H1 (cell line): ENCODE measurements around the gene ARID1B. TPM values are rescaled to one million over a fixed set of nuclear protein-coding genes. Genes with fewer than 3 reads are reported as not detected.

Source experiments
- CTCF ChIA-PET: fragments of 300-600 bp; sonication (Branson Sonifier 250); formaldehyde crosslinking; loops from one replicate; lab custom pipeline; 2021; ENCODE audit not compliant: partially characterized antibody; lab: Charles Lee
- POLR2A ChIA-PET: fragments of 300-600 bp; sonication (Branson Sonifier 250); formaldehyde crosslinking; loops from one replicate; lab custom pipeline; 2021; ENCODE audit warnings: inconsistent platforms; ENCODE audit not compliant: partially characterized antibody; lab: Charles Lee
- DNase-seq, 2 experiments: peaks; one replicate each; pipeline versions ENCODE4 v3.0.0 to v3.0.0-alpha.2; 2010 to 2022; ENCODE audit warnings: low spot score in 2 of 2, low read depth in 1 of 2, mixed read lengths in 1 of 2
- FAIRE-seq: peaks from 2 replicates; lab custom pipeline; 2011; peaks lifted over from hg19 to GRCh38; lab: Jason Lieb, UNC
- H2AFZ ChIP-seq: 2 replicates; pipeline ENCODE4 v1.8.1; 2012; ENCODE audit warnings: low read length, inconsistent platforms
- H2AK5ac ChIP-seq: 2 replicates; pipeline ENCODE4 v1.6.1; 2013; ENCODE audit warnings: low read depth, low read length
- H2BK120ac ChIP-seq: replicated peaks from 2 replicates; pipeline ENCODE3; 2013; ENCODE audit warnings: low read depth, low read length, inconsistent platforms
- H2BK12ac ChIP-seq: 2 replicates; pipeline ENCODE4 v1.6.1; 2013; ENCODE audit warnings: low read depth, low read length
- H2BK15ac ChIP-seq: 2 replicates; pipeline ENCODE4 v1.6.1; 2013; ENCODE audit warnings: low read length
- H2BK20ac ChIP-seq: 2 replicates; pipeline ENCODE4 v1.6.1; 2013; ENCODE audit warnings: low read length
- H2BK5ac ChIP-seq: 2 replicates; pipeline ENCODE4 v1.6.1; 2013; ENCODE audit warnings: low read depth, low read length
- H3K14ac ChIP-seq: 2 replicates; pipeline ENCODE4 v1.6.1; 2013; ENCODE audit warnings: inconsistent platforms; ENCODE audit not compliant: insufficient read length
- H3K18ac ChIP-seq: 2 replicates; pipeline ENCODE4 v1.6.1; 2013; ENCODE audit warnings: low read length; ENCODE audit errors: extremely low read depth
- H3K23ac ChIP-seq: 2 replicates; pipeline ENCODE4 v1.6.1; 2013; ENCODE audit warnings: inconsistent platforms; ENCODE audit not compliant: insufficient read length
- H3K23me2 ChIP-seq: 2 replicates; pipeline ENCODE4 v1.6.1; 2013; ENCODE audit warnings: low read depth, low read length
- H3K27ac ChIP-seq: 2 replicates; pipeline ENCODE4 v1.6.1; 2011; ENCODE audit warnings: low read depth, low read length, inconsistent platforms
- H3K27me3 ChIP-seq, 4 experiments: replicated peaks in 1 of 4; 1 replicate in 1 of 4; 2 replicates in 3 of 4; pipeline versions ENCODE4 v1.6.1 to v1.8.1; 2011 to 2013; ENCODE audit warnings: low read length in 3 of 4, mild to moderate bottlenecking in 3 of 4, inconsistent platforms in 2 of 4, mixed read lengths in 2 of 4, moderate library complexity in 1 of 4; ENCODE audit not compliant: control insufficient read depth in 3 of 4, insufficient read depth in 3 of 4; ENCODE audit errors: extremely low read depth in 1 of 4
- H3K36me3 ChIP-seq, 4 experiments: 2 replicates each; pipeline versions ENCODE4 v1.6.1 to v1.8.1; 2011 to 2013; ENCODE audit warnings: mild to moderate bottlenecking in 4 of 4, low read length in 3 of 4, moderate library complexity in 2 of 4, control low read depth in 1 of 4, inconsistent platforms in 1 of 4; ENCODE audit not compliant: insufficient read depth in 4 of 4, control insufficient read depth in 2 of 4
- H3K4ac ChIP-seq: replicated peaks from 2 replicates; pipeline ENCODE3; 2013; ENCODE audit warnings: low read length, low read depth, mixed read lengths, inconsistent platforms; ENCODE audit not compliant: insufficient read length
- H3K4me1 ChIP-seq, 4 experiments: replicated peaks in 1 of 4; 1 replicate in 1 of 4; 2 replicates in 3 of 4; pipeline versions ENCODE4 v1.6.1 to v1.8.1; 2011 to 2013; ENCODE audit warnings: low read length in 3 of 4, inconsistent platforms in 2 of 4, mixed read lengths in 1 of 4; ENCODE audit not compliant: insufficient read depth in 4 of 4, control insufficient read depth in 3 of 4
- H3K4me2 ChIP-seq, 2 experiments: 2 replicates each; pipeline versions ENCODE4 v1.6.1 to v1.8.1; 2011 to 2013; ENCODE audit warnings: low read depth in 2 of 2, low read length in 2 of 2, control low read depth in 1 of 2, inconsistent platforms in 1 of 2, mild to moderate bottlenecking in 1 of 2; ENCODE audit not compliant: insufficient read depth in 1 of 2
- H3K4me3 ChIP-seq, 4 experiments: fragments of 200-600, 300-600 bp in 1 of 4; sonication (generic), shearing (Covaris generic), sonication (Bioruptor Twin) in 1 of 4; 2 replicates each; pipeline versions ENCODE4 v1.5.1 to v1.8.1; 2011 to 2016; ENCODE audit warnings: low read length in 4 of 4, low read depth in 3 of 4, control low read depth in 2 of 4, inconsistent platforms in 2 of 4, mild to moderate bottlenecking in 2 of 4, mixed read lengths in 1 of 4, moderate library complexity in 1 of 4; ENCODE audit not compliant: insufficient read depth in 2 of 4; ENCODE audit errors: extremely low read depth in 1 of 4
- H3K56ac ChIP-seq: replicated peaks from 2 replicates; pipeline ENCODE3; 2013; ENCODE audit warnings: low read depth, mild to moderate bottlenecking, mixed read lengths, low read length, inconsistent platforms; ENCODE audit not compliant: insufficient read length
- H3K79me1 ChIP-seq: 2 replicates; pipeline ENCODE4 v1.6.1; 2013; ENCODE audit warnings: low read depth, low read length, control low read depth
- H3K79me2 ChIP-seq, 2 experiments: 2 replicates each; pipeline versions ENCODE4 v1.6.1 to v1.8.1; 2012 to 2013; ENCODE audit warnings: low read length in 2 of 2, mild to moderate bottlenecking in 2 of 2, inconsistent platforms in 1 of 2; ENCODE audit not compliant: insufficient read depth in 2 of 2, control insufficient read depth in 1 of 2
- H3K9ac ChIP-seq, 4 experiments: replicated peaks in 1 of 4; 1 replicate in 1 of 4; 2 replicates in 3 of 4; pipeline versions ENCODE4 v1.6.1 to v1.8.1; 2011 to 2013; ENCODE audit warnings: low read depth in 3 of 4, low read length in 3 of 4, control low read depth in 2 of 4, mild to moderate bottlenecking in 2 of 4, moderate library complexity in 2 of 4, inconsistent platforms in 1 of 4; ENCODE audit errors: extremely low read depth in 1 of 4
- H3K9me3 ChIP-seq, 2 experiments: 2 replicates each; pipeline versions ENCODE4 v1.6.1 to v1.8.1; 2012 to 2013; ENCODE audit warnings: mild to moderate bottlenecking in 2 of 2, moderate library complexity in 2 of 2, control low read depth in 1 of 2, inconsistent platforms in 1 of 2, low read depth in 1 of 2, low read length in 1 of 2, mixed read lengths in 1 of 2; ENCODE audit not compliant: insufficient read depth in 2 of 2
- H4K20me1 ChIP-seq, 2 experiments: replicated peaks in 1 of 2; 2 replicates each; pipeline versions ENCODE3 to v1.8.1; 2011 to 2013; ENCODE audit warnings: inconsistent platforms in 2 of 2, low read length in 2 of 2, mild to moderate bottlenecking in 1 of 2; ENCODE audit not compliant: insufficient read depth in 2 of 2, control insufficient read depth in 1 of 2
- H4K5ac ChIP-seq: 2 replicates; pipeline ENCODE4 v1.6.1; 2013; ENCODE audit warnings: low read length, low read depth, mixed read lengths, inconsistent platforms; ENCODE audit not compliant: insufficient read length
- H4K8ac ChIP-seq: 2 replicates; pipeline ENCODE4 v1.8.0; 2013; ENCODE audit warnings: mild to moderate bottlenecking, moderate library complexity, low read length, inconsistent platforms; ENCODE audit not compliant: insufficient read depth; ENCODE audit errors: extremely low read depth
- H4K91ac ChIP-seq: replicated peaks from 2 replicates; pipeline ENCODE3; 2013; ENCODE audit warnings: low read length, mixed read lengths, inconsistent platforms; ENCODE audit not compliant: insufficient read length
- ASH2L ChIP-seq: fragments of 200-600, 300-600 bp; sonication (generic); IDR thresholded peaks from one replicate; pipeline ENCODE4 v1.7.1; 2017; ENCODE audit warnings: low read length
- RAD21 ChIP-seq, 2 experiments: IDR thresholded peaks in 1 of 2; conservative IDR thresholded peaks in 1 of 2; 2 replicates each; pipeline ENCODE4 v1.6.1; 2011; ENCODE audit warnings: low read depth in 2 of 2, low read length in 2 of 2, improper control_type of control experiment in 1 of 2, inconsistent platforms in 1 of 2, mild to moderate bottlenecking in 1 of 2, moderate library complexity in 1 of 2
- YY1 ChIP-seq: IDR thresholded peaks from 2 replicates; pipeline ENCODE4 v1.6.1; 2011; ENCODE audit warnings: low read depth, mild to moderate bottlenecking, low read length
- WGBS, 2 experiments: shearing (Covaris generic) in 1 of 2; methylation state at CpG; one replicate each; pipeline versions ENCODE4 v1.1.6 to v1.1.7; 2013 to 2015; ENCODE audit warnings: low lambda C conversion rate in 2 of 2, mixed read lengths in 2 of 2, inconsistent platforms in 1 of 2, low coverage in 1 of 2, missing lambda C conversion rate in 1 of 2; ENCODE audit not compliant: insufficient replicate concordance in 2 of 2, insufficient coverage in 1 of 2, insufficient read length in 1 of 2; ENCODE audit errors: extremely low coverage in 1 of 2, missing lambda C conversion rate in 1 of 2; 5-methylcytosine and 5-hydroxymethylcytosine counted together
- polyA plus RNA-seq, 7 experiments: library from polyadenylated mRNA; depleted of rRNA in 3 of 7; stranded (reverse) in 5 of 7; unstranded in 2 of 7; fragments of >200 nt in 5 of 7; fragments of 200-250 nt in 2 of 7; gene quantifications; 1 replicate in 5 of 7; 2 replicates in 1 of 7; 4 replicates in 1 of 7; pipeline versions ENCODE4 v1.2.1 to v1.2.3, GENCODE V29; 2011 to 2013; ENCODE audit warnings: missing spikeins in 2 of 7, mixed read lengths in 2 of 7
- total RNA-seq: library from RNA; stranded (reverse); fragmentation: NEBNext Ultra II Directional; extraction: Animal tissue kit (Norgen Biotek cat#: 25700); gene quantifications from 2 replicates; pipeline ENCODE4 v1.2.1, GENCODE V29; 2021
- TF ChIP-seq, protein P1 (sequence below): IDR thresholded peaks from 2 replicates; pipeline ENCODE4 v1.6.1; 2012; ENCODE audit warnings: inconsistent platforms
- TF ChIP-seq, protein P2 (sequence below), 3 experiments: IDR thresholded peaks; 1 replicate in 2 of 3; 2 replicates in 1 of 3; pipeline versions ENCODE4 v1.5.1 to v1.6.1; 2011; ENCODE audit warnings: low read length in 3 of 3, mild to moderate bottlenecking in 3 of 3, inconsistent platforms in 2 of 3, low read depth in 1 of 3, moderate library complexity in 1 of 3; ENCODE audit not compliant: insufficient read depth in 1 of 3; ENCODE audit errors: control extremely low read depth in 1 of 3

Gene ARID1B
- total and polyA plus RNA-seq, 2 of the 8 experiments (the other 6 are each of a cell fraction or from before 2014, with no cell fraction given), result 24.3 to 70.3 TPM

DNA sequence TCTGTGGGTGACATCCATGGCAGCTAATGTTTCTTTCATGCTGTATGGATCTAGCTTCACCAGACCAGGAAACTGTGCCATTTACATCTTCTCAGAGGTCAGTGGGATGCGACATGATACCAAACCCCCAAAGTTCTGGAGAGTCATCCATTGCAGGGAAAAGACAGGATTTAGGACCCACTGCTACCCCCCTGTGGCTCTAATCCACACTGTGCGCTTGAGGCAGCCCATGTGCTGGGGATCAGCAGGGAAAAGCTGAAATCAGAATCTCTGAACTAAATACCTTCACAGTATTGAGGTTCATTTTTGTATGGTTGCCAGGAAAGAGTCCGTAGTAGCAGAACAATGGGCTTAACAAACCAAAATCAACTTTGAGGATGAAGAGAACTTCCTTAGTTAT is 381.7 kb downstream of the ARID1B start:
- no peak overlapping the region for H2BK20ac ChIP-seq
- H2AK5ac ChIP-seq, result no peak overlapping the region
- no peaks in the 10 kb centered on the region for H3K23me2 ChIP-seq
- H3K23ac ChIP-seq, result no peak overlapping the region
- 0 out of 2 replicates have a peak, but pooled peaks have one; percentile 29 for TF ChIP-seq YY1
- TF ChIP-seq, protein P1, sequence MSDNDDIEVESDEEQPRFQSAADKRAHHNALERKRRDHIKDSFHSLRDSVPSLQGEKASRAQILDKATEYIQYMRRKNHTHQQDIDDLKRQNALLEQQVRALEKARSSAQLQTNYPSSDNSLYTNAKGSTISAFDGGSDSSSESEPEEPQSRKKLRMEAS, result peak; percentile 45; the same call in 1 of the 2 replicates
- TF ChIP-seq ASH2L, result no peak
- TF ChIP-seq, protein P2, sequence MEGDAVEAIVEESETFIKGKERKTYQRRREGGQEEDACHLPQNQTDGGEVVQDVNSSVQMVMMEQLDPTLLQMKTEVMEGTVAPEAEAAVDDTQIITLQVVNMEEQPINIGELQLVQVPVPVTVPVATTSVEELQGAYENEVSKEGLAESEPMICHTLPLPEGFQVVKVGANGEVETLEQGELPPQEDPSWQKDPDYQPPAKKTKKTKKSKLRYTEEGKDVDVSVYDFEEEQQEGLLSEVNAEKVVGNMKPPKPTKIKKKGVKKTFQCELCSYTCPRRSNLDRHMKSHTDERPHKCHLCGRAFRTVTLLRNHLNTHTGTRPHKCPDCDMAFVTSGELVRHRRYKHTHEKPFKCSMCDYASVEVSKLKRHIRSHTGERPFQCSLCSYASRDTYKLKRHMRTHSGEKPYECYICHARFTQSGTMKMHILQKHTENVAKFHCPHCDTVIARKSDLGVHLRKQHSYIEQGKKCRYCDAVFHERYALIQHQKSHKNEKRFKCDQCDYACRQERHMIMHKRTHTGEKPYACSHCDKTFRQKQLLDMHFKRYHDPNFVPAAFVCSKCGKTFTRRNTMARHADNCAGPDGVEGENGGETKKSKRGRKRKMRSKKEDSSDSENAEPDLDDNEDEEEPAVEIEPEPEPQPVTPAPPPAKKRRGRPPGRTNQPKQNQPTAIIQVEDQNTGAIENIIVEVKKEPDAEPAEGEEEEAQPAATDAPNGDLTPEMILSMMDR (IDR thresholded peaks at IDR 0.05; ENCODE audit: control extremely low read depth in 1 of 3, insufficient read depth in 1 of 3, low read depth in 1 of 3, low read length in 3 of 3), result peak; percentile 17 to 36 (median 34)
- peak; percentile 42 to 53 for TF ChIP-seq RAD21 (IDR thresholded peaks at IDR 0.05 in 1 of 2, conservative IDR thresholded peaks at IDR 0.05 in 1 of 2; ENCODE audit: low read depth in 2 of 2, low read length in 2 of 2)
- no peak overlapping the region for H3K18ac ChIP-seq
- H2AFZ ChIP-seq, result no peak overlapping the region
- H3K27me3 ChIP-seq, result no peaks in the 10 kb centered on the region
- H3K9ac ChIP-seq, result no peak overlapping the region
- no peak overlapping the region for H2BK12ac ChIP-seq
- peak; percentile 32 for FAIRE-seq
- H3K9me3 ChIP-seq, result no peaks in the 10 kb centered on the region
- H3K79me1 ChIP-seq, result no peaks in the 10 kb centered on the region
- CTCF ChIA-PET, result interaction anchor here (0.8 to 10.7 kb wide), 25 partner anchors 9 to 223 kb away, joined by 3 to 88 read pairs (median 4); no protein-coding TSS in a partner anchor
- no peak overlapping the region for H4K5ac ChIP-seq
- H3K4me3 ChIP-seq, result no peak overlapping the region
- H3K4me1 ChIP-seq, result peaks cover 3 to 17% (median 13%) of the 10 kb centered on the region in 4 experiments
- no peak overlapping the region for H2BK5ac ChIP-seq
- no peak overlapping the region for H3K56ac ChIP-seq
- 69% methylated on average over 3 of the region's 3 CpGs; no CpG with 5 or more reads in 1 of the 2 experiments for WGBS, 2 experiments
- H4K8ac ChIP-seq, result no peak overlapping the region
- no peak overlapping the region for H2BK15ac ChIP-seq
- H3K36me3 ChIP-seq, result peaks cover 0 to 3% (median 0%) of the 10 kb centered on the region in 4 experiments; a peak in 1 of 8 replicates
- H3K27ac ChIP-seq, result no peak overlapping the region
- POLR2A ChIA-PET, result interaction anchor here (1.0 to 2.5 kb wide), 4 partner anchors 12 to 137 kb away, joined by 3 to 11 read pairs (median 4); no protein-coding TSS in a partner anchor
- H4K91ac ChIP-seq, result no peak overlapping the region
- no peak overlapping the region for H3K4me2 ChIP-seq
- DNase-seq, result no peak
- peaks cover 0 to 2% of the 10 kb centered on the region in 2 experiments for H4K20me1 ChIP-seq
- H2BK120ac ChIP-seq, result no peak overlapping the region
- H3K79me2 ChIP-seq, result no peaks in the 10 kb centered on the region
- H3K4ac ChIP-seq, result no peak overlapping the region
- no peak overlapping the region for H3K14ac ChIP-seq
